ENCODE measurements around the gene FAM83G. TPM values are rescaled to one million over a fixed set of nuclear protein-coding genes. Genes with fewer than 3 reads are reported as not detected.
"Not testable (repeated sequence)": the region's sequence is repeated elsewhere in the genome, so short reads cannot be mapped to it uniquely, and the experiment has no call there.

The FAM83G gene
- total RNA-seq, 1 donor from 2014 or later = 1.3 TPM

DNA sequence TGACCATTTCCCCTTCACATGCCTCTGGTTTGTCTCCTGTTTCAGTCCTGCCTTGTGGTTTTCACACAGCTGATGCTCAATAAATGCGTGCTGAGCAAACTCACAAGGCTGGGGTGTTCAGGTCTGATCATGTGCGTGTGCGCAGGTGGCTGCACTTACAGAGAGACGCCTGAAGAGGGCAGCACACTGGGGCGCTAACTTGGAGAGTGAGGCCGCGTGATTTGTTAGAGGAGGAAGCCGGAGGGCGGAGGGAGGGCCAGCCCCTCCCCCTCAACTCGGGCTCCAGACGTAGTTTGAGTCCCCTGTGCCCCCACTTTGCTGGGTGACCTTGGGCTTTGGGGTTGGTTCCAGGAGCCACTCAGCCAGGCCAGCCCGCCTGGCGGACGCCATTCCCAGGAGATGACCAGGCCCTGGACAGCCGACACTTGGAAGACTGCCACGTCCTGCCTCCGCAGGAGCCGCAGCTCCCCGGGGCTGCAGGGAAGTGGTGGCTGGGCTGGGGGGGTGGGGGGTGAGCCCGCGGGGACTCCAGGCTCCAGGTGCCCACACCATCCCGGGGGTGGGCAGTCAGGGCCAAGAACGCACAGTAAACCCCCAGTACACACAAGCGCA lies 27.9 kb upstream of the FAM83G start:
- DNase-seq (ENCODE audit: low read depth, low spot score); H3K4me3 Mint-ChIP-seq; H3K9me3 Mint-ChIP-seq; H3K27ac Mint-ChIP-seq (ENCODE audit: unreplicated experiment); H3K4me1 Mint-ChIP-seq; H3K36me3 Mint-ChIP-seq (ENCODE audit: low read depth); H3K27me3 Mint-ChIP-seq (ENCODE audit: low read depth): not testable (repeated sequence)

DNA sequence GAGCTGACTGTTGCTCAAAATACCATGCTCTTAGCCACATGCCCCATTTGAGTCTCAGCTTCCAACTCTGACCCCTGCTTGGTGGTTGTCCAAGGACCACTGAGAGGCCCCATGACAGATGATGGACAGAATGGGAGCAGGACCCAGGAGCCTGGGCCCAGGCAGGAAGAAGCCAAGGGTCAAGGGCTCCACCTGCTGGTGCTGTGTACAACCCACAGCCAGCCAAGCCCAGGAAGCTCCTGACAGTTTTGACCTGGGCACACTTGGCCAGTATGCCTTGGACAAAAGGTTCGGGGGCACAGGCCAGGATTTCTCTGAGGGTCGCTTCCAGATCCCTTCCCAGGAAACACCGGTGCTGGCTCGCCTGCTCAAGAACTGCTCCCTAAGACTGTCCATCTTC lies 27.2 kb upstream of the FAM83G start:
- not testable (repeated sequence) for H3K4me1 Mint-ChIP-seq

DNA sequence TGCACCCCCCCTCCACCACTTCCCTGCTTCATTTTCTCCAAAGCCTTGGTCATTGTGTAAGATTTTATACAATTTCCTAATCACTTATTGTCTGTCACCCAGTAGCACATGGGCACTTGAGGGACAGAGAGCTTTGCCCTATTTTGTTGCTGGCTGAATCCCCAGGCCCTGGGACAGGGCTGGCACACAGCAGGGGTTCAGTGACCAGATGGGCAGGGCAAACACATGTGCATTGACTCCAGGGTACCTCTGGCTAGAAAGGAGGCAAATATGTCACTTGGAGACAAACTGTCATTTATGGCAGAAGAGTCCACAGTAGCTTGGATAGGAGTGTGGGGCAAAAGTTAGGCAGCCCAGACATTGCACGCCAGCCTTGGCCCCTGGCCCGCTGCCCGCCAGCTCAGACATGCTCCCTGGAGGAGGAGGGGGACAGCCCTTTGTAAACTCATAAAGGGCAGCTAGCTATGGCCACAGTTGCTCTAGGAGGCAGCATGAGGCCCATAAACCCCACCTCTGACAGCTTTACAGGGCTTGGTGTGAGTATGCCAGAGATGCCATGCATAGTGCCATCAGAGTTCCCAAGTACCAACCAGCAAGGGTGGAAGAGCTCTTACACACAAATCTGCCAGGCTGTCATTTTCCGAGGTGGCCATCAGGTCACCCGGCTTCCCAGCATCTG lies 26.3 kb upstream of the FAM83G start:
- not testable (repeated sequence) for H3K4me3 Mint-ChIP-seq; H3K27me3 Mint-ChIP-seq (ENCODE audit: low read depth); H3K27ac Mint-ChIP-seq (ENCODE audit: unreplicated experiment); DNase-seq (ENCODE audit: low read depth, low spot score); H3K9me3 Mint-ChIP-seq; H3K36me3 Mint-ChIP-seq (ENCODE audit: low read depth); H3K4me1 Mint-ChIP-seq

More for the DNA sequence above, 27.2 kb upstream of the FAM83G start:
- not testable (repeated sequence) for H3K36me3 Mint-ChIP-seq (ENCODE audit: low read depth); H3K27me3 Mint-ChIP-seq (ENCODE audit: low read depth); H3K9me3 Mint-ChIP-seq; H3K27ac Mint-ChIP-seq (ENCODE audit: unreplicated experiment); H3K4me3 Mint-ChIP-seq
- TF ChIP-seq, protein P1, sequence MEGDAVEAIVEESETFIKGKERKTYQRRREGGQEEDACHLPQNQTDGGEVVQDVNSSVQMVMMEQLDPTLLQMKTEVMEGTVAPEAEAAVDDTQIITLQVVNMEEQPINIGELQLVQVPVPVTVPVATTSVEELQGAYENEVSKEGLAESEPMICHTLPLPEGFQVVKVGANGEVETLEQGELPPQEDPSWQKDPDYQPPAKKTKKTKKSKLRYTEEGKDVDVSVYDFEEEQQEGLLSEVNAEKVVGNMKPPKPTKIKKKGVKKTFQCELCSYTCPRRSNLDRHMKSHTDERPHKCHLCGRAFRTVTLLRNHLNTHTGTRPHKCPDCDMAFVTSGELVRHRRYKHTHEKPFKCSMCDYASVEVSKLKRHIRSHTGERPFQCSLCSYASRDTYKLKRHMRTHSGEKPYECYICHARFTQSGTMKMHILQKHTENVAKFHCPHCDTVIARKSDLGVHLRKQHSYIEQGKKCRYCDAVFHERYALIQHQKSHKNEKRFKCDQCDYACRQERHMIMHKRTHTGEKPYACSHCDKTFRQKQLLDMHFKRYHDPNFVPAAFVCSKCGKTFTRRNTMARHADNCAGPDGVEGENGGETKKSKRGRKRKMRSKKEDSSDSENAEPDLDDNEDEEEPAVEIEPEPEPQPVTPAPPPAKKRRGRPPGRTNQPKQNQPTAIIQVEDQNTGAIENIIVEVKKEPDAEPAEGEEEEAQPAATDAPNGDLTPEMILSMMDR (conservative IDR thresholded peaks at IDR 0.05) = peak; percentile 56
- DNase-seq (ENCODE audit: low read depth, low spot score) = peak; percentile 66

DNA sequence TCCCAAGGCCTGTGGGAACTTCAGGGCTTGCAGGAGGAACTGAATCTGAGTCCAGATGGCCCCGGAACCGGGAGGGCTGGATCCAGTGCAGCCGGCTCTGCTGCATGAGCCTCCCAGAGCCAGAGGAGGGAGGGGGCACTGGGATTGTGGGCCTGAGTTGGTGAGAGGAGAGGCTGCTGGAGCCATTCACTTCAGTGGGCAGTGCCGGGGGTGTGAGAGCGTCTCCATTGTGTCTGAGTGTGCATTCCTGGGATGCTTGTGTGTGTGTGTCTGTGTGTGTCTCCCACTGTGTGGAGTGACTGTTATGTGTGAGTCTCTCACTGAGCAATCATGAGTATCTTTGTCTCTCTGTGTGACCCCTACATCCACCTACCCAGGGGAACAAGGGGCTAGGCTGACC lies 25.2 kb upstream of the FAM83G start:
- H3K4me1 Mint-ChIP-seq; H3K27ac Mint-ChIP-seq (ENCODE audit: unreplicated experiment); H3K4me3 Mint-ChIP-seq; H3K27me3 Mint-ChIP-seq (ENCODE audit: low read depth); DNase-seq (ENCODE audit: low read depth, low spot score); H3K9me3 Mint-ChIP-seq; H3K36me3 Mint-ChIP-seq (ENCODE audit: low read depth): not testable (repeated sequence)

DNA sequence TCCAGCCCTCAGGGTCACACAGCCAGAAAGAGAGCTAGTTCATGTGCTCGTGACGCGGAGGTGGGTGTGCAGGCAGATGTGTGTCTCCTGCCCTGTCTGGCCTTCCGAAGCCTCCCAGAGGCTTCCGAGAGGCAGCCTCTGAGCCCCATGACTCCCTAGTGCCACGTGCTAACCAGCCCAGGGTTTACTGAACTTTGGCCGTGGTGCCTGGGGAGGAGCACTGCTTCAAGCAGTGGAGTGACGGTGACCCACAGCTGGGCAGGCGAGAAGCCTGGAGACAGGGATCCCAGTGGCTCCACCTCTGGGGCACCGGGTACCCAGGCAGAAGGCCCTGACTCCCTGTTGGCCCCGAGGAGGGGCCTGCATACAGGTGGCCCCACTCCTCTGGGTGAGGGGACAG lies 24.1 kb upstream of the FAM83G start:
- DNase-seq (ENCODE audit: low read depth, low spot score); H3K4me3 Mint-ChIP-seq; H3K9me3 Mint-ChIP-seq; H3K27me3 Mint-ChIP-seq (ENCODE audit: low read depth); H3K27ac Mint-ChIP-seq (ENCODE audit: unreplicated experiment); H3K4me1 Mint-ChIP-seq; H3K36me3 Mint-ChIP-seq (ENCODE audit: low read depth): not testable (repeated sequence)

DNA sequence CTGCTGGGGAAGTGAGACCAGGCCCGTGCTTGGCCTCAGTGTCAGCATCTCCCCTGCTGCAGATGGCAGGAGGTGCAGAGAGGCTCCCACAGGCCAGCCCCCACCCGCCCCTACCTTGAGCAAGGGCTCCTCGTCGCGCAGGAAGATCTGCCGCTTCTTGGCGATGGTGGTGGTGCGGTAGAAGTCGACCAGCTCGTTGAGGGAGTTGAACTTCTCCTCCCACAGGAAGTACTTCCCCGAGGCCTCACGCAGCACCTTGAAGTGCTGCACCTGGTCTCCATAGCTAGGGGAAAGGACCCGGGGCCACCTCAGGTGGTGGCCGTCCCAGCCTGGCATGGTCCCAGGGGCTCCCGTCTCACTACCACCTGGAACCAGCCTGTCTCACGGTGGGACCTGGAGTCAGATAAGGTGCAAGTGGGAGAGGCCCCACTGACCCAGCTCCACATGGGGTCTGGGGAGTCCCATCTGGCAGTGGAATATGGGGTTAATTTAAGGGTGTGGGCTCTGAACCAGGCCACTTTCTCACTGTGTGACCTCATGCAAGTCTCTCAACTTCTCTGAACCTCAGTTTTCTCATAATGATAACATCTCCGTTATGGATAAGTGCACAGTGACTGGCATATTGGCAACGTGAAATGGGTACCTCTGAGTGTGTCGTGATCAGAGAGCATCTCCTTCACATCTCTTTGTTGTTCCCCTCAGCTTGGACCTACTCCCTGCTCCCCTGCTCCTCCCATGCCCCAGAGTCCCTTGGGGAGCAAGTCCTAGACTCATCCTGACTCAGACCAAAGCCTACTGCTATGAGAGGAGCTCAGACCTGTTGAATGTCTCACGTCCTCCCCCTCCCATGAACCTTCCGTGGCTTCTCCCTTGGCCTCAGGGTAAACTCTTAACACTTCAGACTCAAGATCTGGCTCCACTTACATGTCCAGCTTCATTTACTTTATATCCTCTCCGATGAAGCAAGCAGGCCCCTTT lies 19.8 kb upstream of the FAM83G start:
- Mint-ChIP-seq H3K9me3 (no peaks in the 10 kb centered on the region), H3K27ac (ENCODE audit: unreplicated experiment) (no peak overlapping the region), H3K4me1 (peaks cover 10% of the 10 kb centered on the region), H3K4me3 (no peak overlapping the region), H3K27me3 (ENCODE audit: low read depth) (peaks cover 3% of the 10 kb centered on the region), H3K36me3 (ENCODE audit: low read depth) (no peaks in the 10 kb centered on the region)
- TF ChIP-seq, protein P1 (conservative IDR thresholded peaks at IDR 0.05) = no peak
- no peak for DNase-seq (ENCODE audit: low read depth, low spot score)

DNA sequence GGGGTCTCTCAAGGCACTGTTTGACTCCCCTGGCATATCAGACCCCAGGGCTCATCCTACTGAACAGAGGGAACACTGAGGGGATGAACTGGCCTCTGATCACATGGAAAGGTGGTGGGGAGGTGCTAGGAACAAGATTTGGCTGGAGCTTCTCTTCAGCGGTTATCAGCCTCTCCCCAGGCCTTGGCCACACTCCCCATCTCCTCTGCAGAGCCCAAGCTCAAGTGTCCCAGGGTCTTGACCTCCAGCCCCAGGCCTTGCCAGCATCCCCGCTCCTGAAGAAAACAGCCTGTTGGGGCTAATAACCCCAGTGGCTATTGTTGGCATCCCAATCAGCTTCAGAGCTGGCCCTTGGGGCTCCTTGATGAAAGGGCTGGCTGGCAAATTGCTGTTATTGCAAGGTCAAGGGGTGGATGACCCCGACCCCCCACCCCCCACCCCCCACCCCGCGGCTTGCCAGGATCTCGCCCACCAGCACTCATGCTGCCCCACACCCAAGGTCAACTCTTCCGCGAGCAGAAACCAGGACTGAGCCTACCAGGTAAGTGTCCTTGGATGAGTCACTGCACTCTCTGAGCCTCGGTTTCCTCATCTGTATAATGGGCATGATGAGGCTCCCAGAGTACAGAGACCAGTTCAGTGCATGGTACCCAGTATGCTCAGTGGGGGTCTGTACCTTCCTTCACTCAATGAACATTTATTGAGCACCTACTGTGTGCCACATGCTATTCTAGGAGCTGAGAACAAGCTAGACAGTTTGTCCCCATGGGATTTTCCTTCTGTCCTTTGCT lies 18.8 kb upstream of the FAM83G start:
- no peaks in the 10 kb centered on the region for H3K36me3 Mint-ChIP-seq (ENCODE audit: low read depth)
- H3K27ac Mint-ChIP-seq (ENCODE audit: unreplicated experiment) = no peak overlapping the region
- no peaks in the 10 kb centered on the region for H3K9me3 Mint-ChIP-seq
- TF ChIP-seq, protein P1 (conservative IDR thresholded peaks at IDR 0.05) = no peak
- H3K4me1 Mint-ChIP-seq = peaks cover 10% of the 10 kb centered on the region
- H3K27me3 Mint-ChIP-seq (ENCODE audit: low read depth) = peaks cover 3% of the 10 kb centered on the region
- no peak for DNase-seq (ENCODE audit: low read depth, low spot score)
- H3K4me3 Mint-ChIP-seq = no peak overlapping the region

Data from neural crest cell (in vitro differentiated cells).